GM21737 (cell line): ENCODE measurements around the gene CAPN1.
"Not testable (repeated sequence)": the region's sequence is repeated elsewhere in the genome, so short reads cannot be mapped to it uniquely, and the experiment has no call there.

Experiments
- ATAC-seq: cut with Tn5 transposase; IDR thresholded peaks from one replicate; pipeline ENCODE4 v1.9.1; 2021; ENCODE audit warnings: mild to moderate bottlenecking, moderate library complexity; ENCODE audit not compliant: unreplicated experiment

CAPN1 gene

GRCh38 chr11:65216830-65217229 is 35.1 kb downstream of the CAPN1 start:
- no peak for ATAC-seq

- ATAC-seq = no peak
Measured at GRCh38 chr11:65217441-65218423, 36.0 kb downstream of the CAPN1 start.

GRCh38 chr11:65218446-65218845 is 36.7 kb downstream of the CAPN1 start:
- no peak for ATAC-seq

DNA sequence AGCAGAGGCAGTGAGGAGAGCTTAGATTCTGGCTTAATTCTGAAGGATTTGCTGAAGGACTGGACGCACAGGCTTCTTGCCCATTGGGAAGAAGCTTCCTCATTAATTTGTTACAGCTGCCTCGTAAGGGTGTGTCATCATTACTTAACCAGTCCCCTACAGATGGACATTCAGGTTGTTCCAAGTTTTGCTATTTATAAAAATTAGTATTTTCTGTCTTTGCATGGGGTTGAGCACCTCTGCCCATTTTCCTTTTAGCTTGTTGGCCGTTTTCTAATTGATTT is 38.1 kb downstream of the CAPN1 start:
- ATAC-seq = no peak

DNA sequence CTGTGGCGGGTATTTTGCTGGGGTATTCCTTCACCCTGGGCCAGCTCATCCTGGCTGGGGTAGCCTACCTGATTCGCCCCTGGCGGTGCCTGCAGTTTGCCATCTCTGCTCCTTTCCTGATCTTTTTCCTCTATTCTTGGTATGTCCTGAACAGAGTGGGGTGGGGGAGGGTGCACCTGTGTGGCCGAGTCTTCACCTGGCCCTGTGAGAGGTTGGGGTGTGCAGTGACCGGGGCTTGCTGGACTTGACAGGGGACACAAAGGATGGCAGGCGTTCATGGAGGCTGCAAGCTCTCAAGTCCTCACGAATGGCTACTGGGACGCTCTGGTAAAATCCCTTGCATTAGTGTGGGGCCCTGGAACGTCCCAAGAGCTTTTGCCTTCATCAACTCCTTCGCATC is 39.3 kb downstream of the CAPN1 start:
- ATAC-seq = no peak

- no peak for ATAC-seq
Measured at GRCh38 chr11:65223011-65223410, 41.3 kb downstream of the CAPN1 start.

GRCh38 chr11:65224930-65225278 is 43.2 kb downstream of the CAPN1 start:
- no peak for ATAC-seq

GRCh38 chr11:65225279-65226102 is 43.8 kb downstream of the CAPN1 start:
- no peak for ATAC-seq

DNA sequence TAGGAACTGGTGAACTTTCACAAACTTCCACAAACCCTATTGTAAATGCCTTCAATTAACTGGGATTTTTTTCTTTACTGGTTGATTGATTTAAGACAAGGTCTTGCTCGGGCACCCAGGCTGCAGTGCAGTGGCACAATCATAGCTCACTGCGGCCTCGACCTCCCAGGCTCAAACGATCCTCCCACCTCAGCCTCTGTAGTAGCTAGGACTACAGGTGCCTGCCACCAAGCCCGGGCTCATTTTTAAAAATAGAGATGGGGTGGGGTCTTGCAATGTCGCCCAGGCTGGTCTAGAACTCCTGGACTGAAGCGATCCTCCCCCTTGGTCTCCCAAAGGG is 44.3 kb downstream of the CAPN1 start:
- ATAC-seq = no peak

DNA sequence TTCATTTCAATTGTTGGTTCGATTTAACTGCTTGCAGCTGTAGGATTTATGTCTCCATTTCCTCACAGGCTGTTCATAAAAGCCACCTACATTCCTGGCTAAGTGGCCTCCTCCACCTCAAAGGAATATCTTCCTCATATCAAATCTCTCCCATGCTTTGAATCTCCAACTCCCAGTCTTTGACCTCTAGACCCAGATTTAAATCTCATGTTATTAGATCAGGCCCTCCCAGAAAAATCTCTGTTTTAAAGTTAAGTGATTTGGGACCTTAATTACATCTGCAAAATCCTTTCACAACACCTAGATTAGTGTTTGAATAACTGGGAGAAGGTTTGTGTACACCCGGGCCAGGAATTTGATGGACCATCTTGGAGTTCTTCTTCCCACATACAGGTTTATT is 46.2 kb downstream of the CAPN1 start:
- no peak for ATAC-seq

- no peak for ATAC-seq
Measured at GRCh38 chr11:65236194-65237059, 54.7 kb downstream of the CAPN1 start.

DNA sequence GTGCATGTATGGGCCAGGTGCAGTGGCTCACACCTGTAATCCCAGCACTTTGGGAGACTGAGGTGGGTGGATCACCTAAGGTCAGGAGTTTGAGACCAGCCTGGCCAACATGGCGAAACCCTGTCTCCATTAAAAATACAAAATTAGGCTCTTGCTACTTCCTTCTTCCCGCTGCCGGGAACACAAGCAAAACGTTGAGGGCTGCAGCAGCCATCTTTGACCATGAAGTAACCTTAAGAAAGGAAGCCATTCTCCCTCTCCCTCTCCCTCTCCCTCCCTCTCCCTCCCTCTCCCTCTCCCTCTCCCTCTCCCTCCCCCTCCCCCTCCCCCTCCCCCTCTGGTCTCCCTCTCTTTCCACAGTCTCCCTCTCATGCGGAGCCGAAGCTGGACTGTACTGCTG is 56.6 kb downstream of the CAPN1 start:
- not testable (repeated sequence) for ATAC-seq

- no peak for ATAC-seq
Measured at GRCh38 chr11:65241134-65241533, 59.4 kb downstream of the CAPN1 start.

DNA sequence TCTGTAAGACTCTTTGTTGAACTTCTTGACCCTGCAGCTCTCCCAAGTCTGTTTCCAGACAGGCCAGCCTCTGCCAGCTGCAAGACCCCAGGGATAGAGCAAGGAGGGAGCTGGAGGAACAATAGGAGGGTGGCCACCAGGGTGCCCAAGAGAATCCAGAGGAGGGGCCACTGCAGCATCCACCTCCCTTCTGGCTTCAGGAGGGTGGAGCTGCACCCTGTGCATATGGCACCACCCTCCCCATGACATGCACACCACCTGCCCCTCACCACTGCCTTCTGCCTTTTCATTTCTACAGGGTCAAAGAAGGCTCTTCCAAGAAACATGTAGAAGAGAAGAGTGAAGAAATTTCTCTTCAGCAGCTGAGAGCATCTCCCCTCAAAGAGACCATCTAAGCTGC is 60.0 kb downstream of the CAPN1 start:
- no peak for ATAC-seq

- no peak for ATAC-seq
Measured at GRCh38 chr11:65242389-65242788, 60.7 kb downstream of the CAPN1 start.

GRCh38 chr11:65243797-65244196 is 62.1 kb downstream of the CAPN1 start:
- no peak for ATAC-seq

DNA sequence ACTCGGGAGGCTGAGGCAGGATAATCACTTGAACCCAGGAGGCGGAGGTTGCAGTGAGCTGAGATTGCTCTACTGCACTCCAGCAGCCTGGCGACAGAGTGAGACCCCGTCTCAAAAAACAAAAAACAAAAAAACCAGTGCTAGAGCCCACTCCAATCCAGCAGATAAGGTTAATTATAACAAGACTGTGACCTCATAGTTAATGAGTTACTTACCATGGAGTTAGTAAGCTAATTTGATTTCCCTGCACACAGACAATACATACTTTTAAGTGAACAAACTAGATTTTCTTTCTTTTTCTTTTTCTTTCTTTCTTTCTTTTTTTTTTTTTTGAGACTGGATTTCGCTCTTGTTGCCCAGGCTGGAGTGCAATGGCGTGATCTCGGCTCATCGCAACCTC is 63.3 kb downstream of the CAPN1 start:
- not testable (repeated sequence) for ATAC-seq

DNA sequence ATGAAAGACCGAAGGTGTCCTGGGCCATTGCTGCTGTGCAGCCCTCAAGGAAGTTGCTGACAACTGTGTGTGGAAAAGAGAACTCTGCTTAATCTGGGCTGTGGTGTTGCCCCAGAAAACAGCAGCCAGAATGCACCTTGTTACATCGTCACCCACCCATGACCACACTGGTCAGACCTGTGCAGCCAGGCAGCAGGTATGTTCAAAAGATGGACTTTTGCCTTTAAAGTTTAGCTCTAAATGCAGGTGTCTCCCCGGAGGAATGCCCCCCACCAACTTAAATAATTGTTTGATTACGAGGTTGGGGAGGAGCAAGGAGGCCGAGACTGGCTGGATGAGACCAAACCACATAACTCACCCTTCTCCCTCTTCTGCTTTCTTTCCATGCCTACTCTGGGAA is 64.8 kb downstream of the CAPN1 start:
- ATAC-seq = no peak

DNA sequence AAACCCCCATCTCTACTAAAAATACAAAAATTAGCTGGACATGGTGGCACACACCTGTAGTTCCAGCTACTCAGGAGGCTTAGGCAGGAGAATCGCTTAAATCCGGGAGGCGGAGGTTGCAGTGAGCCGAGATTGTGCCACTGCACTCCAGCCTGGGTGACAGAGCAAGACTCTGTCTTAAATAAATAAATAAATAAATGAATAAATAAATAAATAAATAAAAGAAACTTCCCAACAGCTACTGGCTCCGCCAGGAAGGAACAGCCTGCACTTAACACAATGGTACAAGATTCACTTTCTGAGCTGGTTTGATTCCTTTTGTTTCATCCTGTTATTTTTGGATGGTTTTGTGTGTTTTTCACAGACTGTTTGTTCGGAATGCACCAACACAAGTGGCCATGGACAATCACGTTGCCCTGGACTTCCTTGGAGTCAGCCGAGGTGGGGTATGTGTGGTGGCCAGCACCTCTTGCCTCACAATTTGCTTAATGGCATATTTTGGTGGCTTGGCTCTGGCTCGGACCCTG is 66.5 kb downstream of the CAPN1 start:
- not testable (repeated sequence) for ATAC-seq

DNA sequence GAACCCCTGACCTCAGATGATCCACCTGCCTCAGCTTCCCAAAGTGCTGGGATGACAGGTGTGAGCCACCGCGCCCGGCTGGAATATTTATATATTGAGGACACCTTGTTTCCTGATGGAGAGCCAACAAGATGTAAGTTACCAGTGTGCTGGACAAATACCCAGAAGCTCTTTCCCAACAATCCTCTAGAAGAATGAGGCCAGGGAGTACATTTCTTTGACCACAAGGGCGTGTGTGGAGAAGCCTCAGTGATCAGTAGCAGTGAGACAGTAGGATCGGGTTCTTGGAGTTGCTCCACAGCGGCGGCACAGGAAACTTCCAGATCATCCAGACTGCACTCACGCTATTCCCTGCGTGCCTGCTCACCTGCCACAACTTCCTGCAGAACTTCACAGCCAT is 69.7 kb downstream of the CAPN1 start:
- no peak for ATAC-seq

DNA sequence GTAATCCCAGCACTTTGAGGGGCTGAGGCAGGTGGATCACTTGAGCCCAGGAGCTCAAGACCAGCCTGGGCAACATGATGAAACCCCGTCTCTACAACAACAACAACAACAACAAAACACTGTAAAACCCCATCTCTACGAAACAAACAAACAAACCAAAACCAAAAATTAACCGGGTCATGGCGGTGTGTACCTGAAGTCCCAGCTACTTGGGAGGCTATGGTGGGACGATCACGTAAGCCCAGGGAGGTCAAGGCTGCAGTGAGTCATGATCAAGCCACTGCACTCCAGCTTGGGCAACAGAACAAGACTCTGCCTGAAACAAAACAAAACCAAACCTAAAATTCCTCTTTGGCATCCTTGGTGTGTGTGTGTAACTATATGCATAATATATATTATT is 73.0 kb downstream of the CAPN1 start:
- ATAC-seq = no peak
